ENCODE measurements around the gene OSCAR.

The OSCAR gene

GRCh38 chr19:54123682-54124081 is 23.1 kb upstream of the OSCAR start:
- TF ChIP-seq POLR2AphosphoS5 (IDR thresholded peaks at IDR 0.05; ENCODE audit: low read depth, low read length) (no peak), TAF1 (IDR thresholded peaks at IDR 0.05; ENCODE audit: borderline replicate concordance, low read depth, low read length) (no peak)
- FAIRE-seq (no peak), DNase-seq (ENCODE audit: insufficient read length) (no peak)

GRCh38 chr19:54121259-54121658 is 20.7 kb upstream of the OSCAR start:
- FAIRE-seq = no peak
- no peak for DNase-seq (ENCODE audit: insufficient read length)
- TF ChIP-seq POLR2AphosphoS5 (IDR thresholded peaks at IDR 0.05; ENCODE audit: low read depth, low read length) (no peak), POLR2A (IDR thresholded peaks at IDR 0.05; ENCODE audit: low read depth, low read length) (no peak), TAF1 (IDR thresholded peaks at IDR 0.05; ENCODE audit: borderline replicate concordance, low read depth, low read length) (no peak)

- DNase-seq (ENCODE audit: insufficient read length) (peak; percentile 95), FAIRE-seq (peak; percentile 100)
- peak; percentile 73 for TF ChIP-seq POLR2AphosphoS5 (IDR thresholded peaks at IDR 0.05; ENCODE audit: low read depth, low read length)
- TF ChIP-seq POLR2A (IDR thresholded peaks at IDR 0.05; ENCODE audit: low read depth, low read length) = peak; percentile 88
- peak; percentile 73; the same call in 1 of the 2 replicates for TF ChIP-seq TAF1 (IDR thresholded peaks at IDR 0.05; ENCODE audit: borderline replicate concordance, low read depth, low read length)
These were observed 14.8 kb upstream of the OSCAR start, which contains the start of the genes PRPF31 and TFPT for GRCh38 chr19:54115109-54116063. Gene PRPF31, plus strand, starts transcription at chr19:54115754. Its CDS starts 2,525 bp downstream, at chr19:54118279. Gene TFPT, minus strand, starts transcription at chr19:54115657. Its CDS starts 388 bp downstream, at chr19:54115269.

- FAIRE-seq (peak; percentile 92), DNase-seq (ENCODE audit: insufficient read length) (no peak)
- no peak for TF ChIP-seq TAF1 (IDR thresholded peaks at IDR 0.05; ENCODE audit: borderline replicate concordance, low read depth, low read length)
- TF ChIP-seq POLR2A (IDR thresholded peaks at IDR 0.05; ENCODE audit: low read depth, low read length) = peak; percentile 33; the same call in 1 of the 2 replicates
- TF ChIP-seq POLR2AphosphoS5 (IDR thresholded peaks at IDR 0.05; ENCODE audit: low read depth, low read length) = no peak; the same call in 1 of the 2 replicates
These were observed 13.9 kb upstream of the OSCAR start for GRCh38 chr19:54114340-54115108.

GRCh38 chr19:54109651-54110050 is 9.0 kb upstream of the OSCAR start:
- no peak for TF ChIP-seq POLR2AphosphoS5 (IDR thresholded peaks at IDR 0.05; ENCODE audit: low read depth, low read length)
- TF ChIP-seq POLR2A (IDR thresholded peaks at IDR 0.05; ENCODE audit: low read depth, low read length) = no peak
- no peak for TF ChIP-seq TAF1 (IDR thresholded peaks at IDR 0.05; ENCODE audit: borderline replicate concordance, low read depth, low read length)
- FAIRE-seq = no peak
- DNase-seq (ENCODE audit: insufficient read length) = no peak

GRCh38 chr19:54108496-54108895 is 7.9 kb upstream of the OSCAR start:
- TF ChIP-seq POLR2A (IDR thresholded peaks at IDR 0.05; ENCODE audit: low read depth, low read length) = no peak
- DNase-seq (ENCODE audit: insufficient read length) (no peak), FAIRE-seq (no peak)

- FAIRE-seq (no peak), DNase-seq (ENCODE audit: insufficient read length) (no peak)
- TF ChIP-seq POLR2AphosphoS5 (IDR thresholded peaks at IDR 0.05; ENCODE audit: low read depth, low read length) (no peak), TAF1 (IDR thresholded peaks at IDR 0.05; ENCODE audit: borderline replicate concordance, low read depth, low read length) (no peak), POLR2A (IDR thresholded peaks at IDR 0.05; ENCODE audit: low read depth, low read length) (no peak)
These were observed 7.4 kb upstream of the OSCAR start for GRCh38 chr19:54107876-54108490.

- DNase-seq (ENCODE audit: insufficient read length) (no peak), FAIRE-seq (no peak)
- no peak for TF ChIP-seq POLR2A (IDR thresholded peaks at IDR 0.05; ENCODE audit: low read depth, low read length)
- no peak for TF ChIP-seq POLR2AphosphoS5 (IDR thresholded peaks at IDR 0.05; ENCODE audit: low read depth, low read length)
- no peak for TF ChIP-seq TAF1 (IDR thresholded peaks at IDR 0.05; ENCODE audit: borderline replicate concordance, low read depth, low read length)
These were observed 6.1 kb upstream of the OSCAR start for GRCh38 chr19:54106716-54107115.

- DNase-seq (ENCODE audit: insufficient read length) (no peak), FAIRE-seq (no peak)
- TF ChIP-seq POLR2AphosphoS5 (IDR thresholded peaks at IDR 0.05; ENCODE audit: low read depth, low read length) = no peak
- no peak for TF ChIP-seq POLR2A (IDR thresholded peaks at IDR 0.05; ENCODE audit: low read depth, low read length)
- TF ChIP-seq TAF1 (IDR thresholded peaks at IDR 0.05; ENCODE audit: borderline replicate concordance, low read depth, low read length) = no peak
These were observed 5.2 kb upstream of the OSCAR start for GRCh38 chr19:54105796-54106195.

- DNase-seq (ENCODE audit: insufficient read length) (no peak), FAIRE-seq (no peak)
- no peak for TF ChIP-seq POLR2A (IDR thresholded peaks at IDR 0.05; ENCODE audit: low read depth, low read length)
- no peak for TF ChIP-seq POLR2AphosphoS5 (IDR thresholded peaks at IDR 0.05; ENCODE audit: low read depth, low read length)
- TF ChIP-seq TAF1 (IDR thresholded peaks at IDR 0.05; ENCODE audit: borderline replicate concordance, low read depth, low read length) = no peak
These were observed 4.6 kb upstream of the OSCAR start for GRCh38 chr19:54104998-54105715.

Measured in GM12892 (cell line).